Activated naive CD8-positive, alpha-beta T cell treated with anti-CD3 and anti-CD28 coated beads, Interleukin-2, amount 50 U/mL, for 24 hours (primary cell): ENCODE measurements around the gene PTPN23.
A peak's percentile ranks its signal among the peaks of the same experiment; 100 is the strongest.

Experiments used
- ATAC-seq: fragments of 150-1000 bp; cut with Tn5 transposase; one replicate; pipeline ENCODE4 v1.10.0; 2021
- DNase-seq: peaks from one replicate; pipeline ENCODE4 v3.0.0; 2021
- H3K27ac Mint-ChIP-seq: one replicate; pipeline ENCODE4 v1.8.0; 2021; ENCODE audit warnings: mild to moderate bottlenecking, mixed read lengths
- H3K27me3 Mint-ChIP-seq: one replicate; pipeline ENCODE4 v1.8.0; 2021; ENCODE audit warnings: mixed read lengths
- H3K36me3 Mint-ChIP-seq: one replicate; pipeline ENCODE4 v1.8.0; 2021; ENCODE audit warnings: low read depth, mixed read lengths
- H3K4me1 Mint-ChIP-seq: one replicate; pipeline ENCODE4 v1.8.0; 2021; ENCODE audit warnings: mixed read lengths
- H3K4me3 Mint-ChIP-seq: one replicate; pipeline ENCODE4 v1.8.0; 2021; ENCODE audit warnings: mild to moderate bottlenecking, moderate library complexity, mixed read lengths
- H3K9me3 Mint-ChIP-seq: one replicate; pipeline ENCODE4 v1.8.0; 2021; ENCODE audit warnings: mixed read lengths

The PTPN23 gene

GRCh38 chr3:47425959-47426358, 45.1 kb downstream of the PTPN23 start:
- H3K9me3 Mint-ChIP-seq = no peaks in the 10 kb centered on the region
- H3K4me1 Mint-ChIP-seq = peaks cover 14% of the 10 kb centered on the region
- H3K27me3 Mint-ChIP-seq = no peaks in the 10 kb centered on the region
- peaks cover 15% of the 10 kb centered on the region for H3K36me3 Mint-ChIP-seq
- ATAC-seq = no peak
- DNase-seq = no peak
- H3K27ac Mint-ChIP-seq = no peak overlapping the region
- H3K4me3 Mint-ChIP-seq = no peak overlapping the region

DNA sequence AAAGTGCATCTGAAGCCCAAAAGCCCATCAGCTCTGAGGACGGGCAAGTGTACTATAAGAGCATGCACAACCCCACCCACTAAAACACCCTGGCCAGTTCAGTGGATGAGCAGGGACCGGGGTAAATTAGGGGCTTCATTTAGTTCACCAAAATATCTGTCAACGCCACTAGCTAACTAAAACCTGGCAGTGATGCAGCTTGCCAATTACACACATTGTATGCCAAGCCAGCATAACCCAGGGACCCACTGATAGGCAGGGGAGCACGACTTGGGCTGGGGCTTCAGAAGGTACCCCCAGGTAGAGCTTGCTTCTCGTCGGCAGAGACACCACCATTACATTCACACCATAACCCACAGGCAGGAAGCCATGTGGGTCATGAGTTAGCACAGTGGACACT, 47.0 kb downstream of the PTPN23 start:
- Mint-ChIP-seq H3K27ac (no peak overlapping the region), H3K36me3 (peaks cover 15% of the 10 kb centered on the region), H3K27me3 (no peaks in the 10 kb centered on the region), H3K4me3 (no peak overlapping the region), H3K4me1 (peaks cover 3% of the 10 kb centered on the region), H3K9me3 (no peaks in the 10 kb centered on the region)
- no peak for ATAC-seq
- no peak for DNase-seq

DNA sequence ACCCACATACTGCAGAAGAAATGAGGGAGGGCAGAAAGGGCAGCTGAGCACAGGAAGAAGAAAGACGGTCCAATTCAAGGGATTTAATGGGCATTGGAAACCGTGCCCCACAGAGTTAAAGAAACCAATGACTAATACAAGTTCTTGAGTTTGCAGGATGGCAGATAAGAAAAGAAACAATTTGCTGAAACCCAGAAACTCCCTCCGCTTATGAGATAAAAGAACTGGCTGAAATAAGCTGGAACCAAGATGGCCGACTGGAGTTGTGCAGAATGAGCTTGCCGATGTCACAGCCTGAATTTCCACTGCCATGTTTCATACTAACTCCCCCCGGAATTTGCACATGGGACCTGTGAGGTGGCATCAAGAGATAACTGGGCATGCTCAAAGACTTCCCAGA, 47.8 kb downstream of the PTPN23 start:
- peaks cover 18% of the 10 kb centered on the region for H3K36me3 Mint-ChIP-seq
- ATAC-seq (no peak), DNase-seq (no peak)
- no peak overlapping the region for H3K4me3 Mint-ChIP-seq
- no peak overlapping the region for H3K27ac Mint-ChIP-seq
- H3K4me1 Mint-ChIP-seq = peaks cover 2% of the 10 kb centered on the region
- H3K9me3 Mint-ChIP-seq = no peaks in the 10 kb centered on the region
- H3K27me3 Mint-ChIP-seq = no peaks in the 10 kb centered on the region

GRCh38 chr3:47429476-47430270, 48.9 kb downstream of the PTPN23 start:
- no peak for DNase-seq
- Mint-ChIP-seq H3K4me3 (no peak overlapping the region), H3K4me1 (peaks cover 2% of the 10 kb centered on the region), H3K9me3 (no peaks in the 10 kb centered on the region), H3K27me3 (no peaks in the 10 kb centered on the region), H3K36me3 (peaks cover 24% of the 10 kb centered on the region), H3K27ac (no peak overlapping the region)
- no peak for ATAC-seq

GRCh38 chr3:47430606-47431005, 49.8 kb downstream of the PTPN23 start:
- ATAC-seq = no peak
- peaks cover 2% of the 10 kb centered on the region for H3K4me1 Mint-ChIP-seq
- H3K27me3 Mint-ChIP-seq = no peaks in the 10 kb centered on the region
- DNase-seq = no peak
- peaks cover 21% of the 10 kb centered on the region for H3K36me3 Mint-ChIP-seq
- peak overlapping the region; percentile 6 for H3K27ac Mint-ChIP-seq
- H3K4me3 Mint-ChIP-seq = no peak overlapping the region
- H3K9me3 Mint-ChIP-seq = no peaks in the 10 kb centered on the region

DNA sequence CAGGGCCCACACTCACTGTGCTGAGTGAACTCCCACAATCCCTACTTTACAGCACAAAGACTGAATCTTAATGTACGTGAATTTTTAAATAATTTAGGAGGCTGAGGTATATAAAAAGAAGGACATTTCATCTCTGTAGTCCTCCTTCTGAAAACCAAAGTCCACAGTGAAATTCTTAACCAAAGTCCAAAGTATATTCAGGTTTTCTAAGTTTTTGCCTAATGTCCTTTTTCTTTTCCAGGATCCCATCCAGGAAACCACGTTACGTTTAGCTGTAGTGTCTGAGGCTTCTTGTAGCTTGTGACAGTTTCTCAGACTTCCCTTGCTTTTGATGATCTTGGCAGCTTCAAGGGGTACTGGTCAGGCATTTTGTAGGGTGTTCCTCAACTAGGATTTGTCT, 50.4 kb downstream of the PTPN23 start:
- Mint-ChIP-seq H3K9me3 (no peaks in the 10 kb centered on the region), H3K27ac (no peak overlapping the region), H3K4me3 (no peak overlapping the region), H3K36me3 (peaks cover 21% of the 10 kb centered on the region), H3K27me3 (no peaks in the 10 kb centered on the region), H3K4me1 (peaks cover 2% of the 10 kb centered on the region)
- DNase-seq (no peak), ATAC-seq (no peak)

GRCh38 chr3:47432673-47433072, 51.9 kb downstream of the PTPN23 start:
- peaks cover 25% of the 10 kb centered on the region for H3K36me3 Mint-ChIP-seq
- ATAC-seq = no peak

DNA sequence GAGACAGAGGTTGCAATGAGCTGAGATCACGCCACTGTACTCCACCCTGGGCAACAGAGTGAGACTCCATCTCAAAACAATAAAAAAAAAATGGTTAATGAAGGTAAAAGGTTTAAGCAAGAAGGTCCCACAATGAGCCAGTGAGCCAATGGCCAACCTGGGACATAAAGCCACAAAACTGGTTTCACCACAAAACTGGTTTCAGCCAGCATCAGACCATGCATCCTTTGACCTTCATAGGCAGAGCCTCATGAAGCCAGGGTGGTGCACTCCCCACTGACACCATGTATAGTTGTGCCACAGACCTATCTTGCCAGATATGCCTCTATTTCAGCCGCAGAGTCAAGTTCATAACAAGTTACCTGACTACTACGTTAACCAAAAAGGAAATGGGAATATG, 53.0 kb downstream of the PTPN23 start:
- H3K36me3 Mint-ChIP-seq = peaks cover 29% of the 10 kb centered on the region
- no peaks in the 10 kb centered on the region for H3K27me3 Mint-ChIP-seq
- H3K9me3 Mint-ChIP-seq = no peaks in the 10 kb centered on the region
- no peak overlapping the region for H3K27ac Mint-ChIP-seq
- DNase-seq = no peak
- H3K4me3 Mint-ChIP-seq = no peak overlapping the region
- peaks cover 2% of the 10 kb centered on the region for H3K4me1 Mint-ChIP-seq
- no peak for ATAC-seq

More at GRCh38 chr3:47432673-47433072, 51.9 kb downstream of the PTPN23 start:
- H3K4me3 Mint-ChIP-seq = no peak overlapping the region
- peaks cover 2% of the 10 kb centered on the region for H3K4me1 Mint-ChIP-seq
- DNase-seq = no peak
- no peaks in the 10 kb centered on the region for H3K9me3 Mint-ChIP-seq
- no peak overlapping the region for H3K27ac Mint-ChIP-seq
- H3K27me3 Mint-ChIP-seq = no peaks in the 10 kb centered on the region

DNA sequence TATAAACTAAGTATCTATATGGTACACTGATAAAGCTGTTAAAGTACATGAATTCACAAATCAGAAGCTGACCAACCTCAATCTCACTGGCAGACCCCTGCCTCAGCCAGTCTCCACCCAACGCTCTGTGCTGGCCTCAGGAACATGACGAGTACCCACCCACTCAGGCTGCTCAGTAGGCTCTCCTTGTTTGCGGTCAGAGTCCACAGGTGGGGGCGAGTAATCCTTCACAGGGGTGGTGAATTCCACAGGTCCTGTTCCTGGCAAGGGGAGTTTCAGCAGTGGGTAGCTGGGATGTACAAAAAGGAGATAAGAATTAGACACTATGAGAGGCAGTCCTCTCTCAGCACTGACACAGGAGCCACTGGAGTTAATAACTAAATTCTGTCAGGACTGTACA, 54.0 kb downstream of the PTPN23 start:
- ATAC-seq (no peak), DNase-seq (no peak)
- Mint-ChIP-seq H3K36me3 (peaks cover 37% of the 10 kb centered on the region), H3K4me1 (peaks cover 2% of the 10 kb centered on the region), H3K4me3 (no peak overlapping the region), H3K9me3 (no peaks in the 10 kb centered on the region), H3K27ac (no peak overlapping the region), H3K27me3 (no peaks in the 10 kb centered on the region)

GRCh38 chr3:47436180-47436579, 55.4 kb downstream of the PTPN23 start:
- H3K4me3 Mint-ChIP-seq = no peak overlapping the region
- H3K27ac Mint-ChIP-seq = no peak overlapping the region
- no peaks in the 10 kb centered on the region for H3K9me3 Mint-ChIP-seq
- no peak for ATAC-seq
- H3K4me1 Mint-ChIP-seq = peaks cover 2% of the 10 kb centered on the region
- peaks cover 34% of the 10 kb centered on the region for H3K36me3 Mint-ChIP-seq
- H3K27me3 Mint-ChIP-seq = no peaks in the 10 kb centered on the region
- no peak for DNase-seq

DNA sequence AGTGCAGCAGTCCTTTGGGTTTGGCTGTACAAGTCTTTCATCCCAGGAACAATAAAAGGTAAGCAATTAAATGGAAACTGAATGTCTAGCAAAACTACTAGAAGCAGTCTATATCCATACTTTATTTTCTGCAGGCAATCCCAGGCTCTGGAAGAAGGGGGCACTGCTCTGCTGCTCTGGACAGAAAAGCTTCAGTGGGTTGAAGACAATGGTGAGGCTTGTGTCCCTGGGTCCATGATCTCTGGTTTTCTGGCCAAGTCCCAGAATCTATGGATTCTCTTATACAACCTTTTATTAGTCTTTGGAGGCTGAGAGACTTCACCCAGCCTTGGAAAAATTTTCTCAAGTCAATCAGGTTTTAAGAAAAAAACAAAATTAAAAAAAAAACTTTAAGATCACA, 59.3 kb downstream of the PTPN23 start:
- no peak overlapping the region for H3K27ac Mint-ChIP-seq
- DNase-seq = no peak

DNA sequence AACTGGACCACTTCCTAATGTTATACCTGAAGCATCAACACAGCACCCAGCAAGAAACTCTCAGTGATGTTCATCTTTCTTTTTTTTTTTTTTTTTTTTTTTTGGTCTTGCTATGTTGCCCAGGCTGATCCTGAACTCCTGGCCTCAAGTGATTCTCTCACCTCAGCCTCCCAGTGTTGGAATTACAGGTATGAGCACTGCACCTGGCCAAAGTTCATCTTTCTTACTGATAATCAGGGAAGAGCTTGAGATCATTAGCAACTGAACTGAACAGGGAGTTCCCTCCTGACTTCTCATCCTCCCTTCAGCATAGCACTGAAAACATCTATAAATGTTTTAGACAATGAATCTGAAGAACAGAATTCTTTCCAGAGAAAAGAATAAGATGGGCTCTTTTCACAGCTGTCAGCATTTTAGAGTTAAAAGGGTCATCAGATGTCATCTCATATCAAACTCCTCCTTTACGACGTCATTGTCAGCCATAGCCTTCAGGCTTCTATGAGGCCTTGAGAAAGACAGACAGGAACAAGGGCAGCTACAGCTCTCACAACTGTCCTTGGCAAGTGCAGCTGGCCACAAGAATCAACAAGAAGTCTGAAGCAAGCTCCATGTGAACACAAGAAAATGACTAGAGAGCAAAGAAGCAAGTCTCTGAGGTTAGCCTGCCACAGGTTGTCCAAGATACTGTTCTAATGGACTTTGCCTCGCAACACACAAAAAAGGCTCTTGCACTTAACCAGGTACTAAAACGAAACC, 61.2 kb downstream of the PTPN23 start:
- H3K4me3 Mint-ChIP-seq = no peak overlapping the region
- ATAC-seq = no peak
- H3K36me3 Mint-ChIP-seq = peaks cover 24% of the 10 kb centered on the region
- no peaks in the 10 kb centered on the region for H3K27me3 Mint-ChIP-seq
- H3K27ac Mint-ChIP-seq = no peak overlapping the region
- no peak for DNase-seq
- no peaks in the 10 kb centered on the region for H3K9me3 Mint-ChIP-seq
- H3K4me1 Mint-ChIP-seq = peaks cover 4% of the 10 kb centered on the region

More for the DNA sequence above, 59.3 kb downstream of the PTPN23 start:
- H3K4me1 Mint-ChIP-seq = peaks cover 4% of the 10 kb centered on the region
- H3K27me3 Mint-ChIP-seq = no peaks in the 10 kb centered on the region
- H3K9me3 Mint-ChIP-seq = no peaks in the 10 kb centered on the region
- peaks cover 28% of the 10 kb centered on the region for H3K36me3 Mint-ChIP-seq
- no peak for ATAC-seq
- no peak overlapping the region for H3K4me3 Mint-ChIP-seq

- Mint-ChIP-seq H3K27ac (no peak overlapping the region), H3K9me3 (no peaks in the 10 kb centered on the region), H3K4me1 (peaks cover 6% of the 10 kb centered on the region), H3K4me3 (no peak overlapping the region), H3K27me3 (no peaks in the 10 kb centered on the region), H3K36me3 (peaks cover 27% of the 10 kb centered on the region)
- ATAC-seq = no peak
- DNase-seq = no peak
Measured at GRCh38 chr3:47443611-47443995, 62.8 kb downstream of the PTPN23 start.

DNA sequence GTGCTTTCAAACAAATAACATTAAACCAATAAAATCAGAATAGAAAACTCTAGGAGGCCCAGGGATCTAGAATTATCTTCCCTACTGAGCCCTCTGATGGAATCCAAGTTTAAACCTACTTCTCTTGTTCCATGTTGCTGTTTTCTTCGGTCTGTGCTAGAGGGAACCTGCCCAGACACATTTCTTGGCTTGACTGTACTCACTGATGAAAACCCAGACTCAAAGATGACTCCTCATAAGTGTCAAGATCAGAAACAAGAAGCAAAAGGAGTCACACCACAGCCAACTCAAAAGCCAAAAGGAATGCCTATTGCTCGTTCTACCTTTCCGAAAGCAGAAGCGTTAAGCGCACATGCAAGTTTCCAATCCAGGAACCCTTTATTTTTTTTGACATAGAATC, 63.3 kb downstream of the PTPN23 start:
- no peak overlapping the region for H3K27ac Mint-ChIP-seq
- peaks cover 6% of the 10 kb centered on the region for H3K4me1 Mint-ChIP-seq
- DNase-seq = no peak
- no peaks in the 10 kb centered on the region for H3K9me3 Mint-ChIP-seq
- no peaks in the 10 kb centered on the region for H3K27me3 Mint-ChIP-seq
- H3K4me3 Mint-ChIP-seq = no peak overlapping the region
- peaks cover 24% of the 10 kb centered on the region for H3K36me3 Mint-ChIP-seq
- ATAC-seq = no peak

- ATAC-seq (no peak), DNase-seq (no peak)
- Mint-ChIP-seq H3K36me3 (peaks cover 6% of the 10 kb centered on the region), H3K9me3 (no peaks in the 10 kb centered on the region), H3K27ac (no peak overlapping the region), H3K4me3 (no peak overlapping the region), H3K27me3 (no peaks in the 10 kb centered on the region), H3K4me1 (peaks cover 25% of the 10 kb centered on the region)
Measured at GRCh38 chr3:47452453-47453215, 71.8 kb downstream of the PTPN23 start.
